ENCODE results near the gene TES. TPM values are rescaled to one million over a fixed set of nuclear protein-coding genes. Genes with fewer than 3 reads are reported as not detected.

TES gene
- total RNA-seq, 1 experiment from 2014 or later = 28.2 TPM

GRCh38 chr7:116292381-116292780, 82.0 kb downstream of the TES start:
- H2BK5ac ChIP-seq (ENCODE audit: insufficient read length, low read length) = no peak overlapping the region
- H2AFZ ChIP-seq (ENCODE audit: low read length) = no peak overlapping the region
- no peak overlapping the region for H3K4ac ChIP-seq (ENCODE audit: low read depth, low read length)
- H3K56ac ChIP-seq (ENCODE audit: insufficient read length, low read depth, low read length) = no peak overlapping the region
- H3K18ac ChIP-seq (ENCODE audit: insufficient read length, low read depth, low read length) = no peak overlapping the region
- H3T11ph ChIP-seq (ENCODE audit: low read length) = no peak overlapping the region
- H3K27ac ChIP-seq (ENCODE audit: insufficient read length, low read depth, low read length) = no peak overlapping the region
- H2BK20ac ChIP-seq (ENCODE audit: low read depth, low read length, poor library complexity, severe bottlenecking) = no peak overlapping the region
- H4K20me1 ChIP-seq (ENCODE audit: control insufficient read depth, insufficient read depth, insufficient read length) = no peaks in the 10 kb centered on the region
- H3K14ac ChIP-seq (ENCODE audit: insufficient read depth, low read length) = no peak overlapping the region
- DNase-seq = no peak
- no peaks in the 10 kb centered on the region for H3K9me3 ChIP-seq (ENCODE audit: control insufficient read depth, low read depth, low read length)
- peaks cover 0 to 6% of the 10 kb centered on the region in 2 experiments; a peak in 2 of 4 replicates for H3K4me1 Mint-ChIP-seq
- H3K9ac ChIP-seq (ENCODE audit: extremely low read depth, insufficient read length, low read length) = no peak overlapping the region
- H3K4me3 Mint-ChIP-seq = no peak overlapping the region
- H3K23ac ChIP-seq (ENCODE audit: insufficient read length, low read depth, low read length) = no peak overlapping the region
- no peak overlapping the region for H2AK5ac ChIP-seq (ENCODE audit: insufficient read length, low read length)
- H3K27me3 Mint-ChIP-seq (ENCODE audit: low read depth) = no peaks in the 10 kb centered on the region
- no peak overlapping the region for H2BK15ac ChIP-seq (ENCODE audit: low read depth, low read length)
- no peaks in the 10 kb centered on the region for H3K23me2 ChIP-seq (ENCODE audit: insufficient read length, low read depth, low read length, poor library complexity, severe bottlenecking)
- no peak for TF ChIP-seq CTCF (conservative IDR thresholded peaks at IDR 0.05)
- no peak overlapping the region for H4K5ac ChIP-seq (ENCODE audit: insufficient read length, low read depth, low read length)
- no peaks in the 10 kb centered on the region for H3K79me2 ChIP-seq (ENCODE audit: insufficient read depth, low read length)
- H3K9me3 Mint-ChIP-seq = peaks cover 7 to 12% of the 10 kb centered on the region in 2 experiments; a peak in 4 of 5 replicates
- H3K79me1 ChIP-seq (ENCODE audit: insufficient read depth, low read depth, low read length, poor library complexity, severe bottlenecking) = no peaks in the 10 kb centered on the region
- H4K91ac ChIP-seq (ENCODE audit: insufficient read length, low read depth, low read length) = no peak overlapping the region
- H3K4me2 ChIP-seq (ENCODE audit: insufficient read depth, insufficient read length, low read length) = no peak overlapping the region
- no peaks in the 10 kb centered on the region for H3K4me1 ChIP-seq (ENCODE audit: insufficient read depth, low read length)
- WGBS (ENCODE audit: extremely low coverage, insufficient read length, low lambda C conversion rate) = no CpG with 5 or more reads among the region's 1 CpG
- no peaks in the 10 kb centered on the region for H3K36me3 Mint-ChIP-seq (ENCODE audit: insufficient read depth in 1 of 3, low read depth in 3 of 3)
- no peak overlapping the region for H2BK120ac ChIP-seq (ENCODE audit: low read depth, low read length, poor library complexity, severe bottlenecking)
- no peak overlapping the region for H4K8ac ChIP-seq (replicated peaks; ENCODE audit: insufficient read length, low read depth, low read length)
- no peaks in the 10 kb centered on the region for H3K27me3 ChIP-seq (ENCODE audit: insufficient read depth, low read length)
- H2BK12ac ChIP-seq (ENCODE audit: insufficient read length, low read depth, low read length) = no peak overlapping the region
- H3K27ac Mint-ChIP-seq = no peak overlapping the region
